Caco-2 (cell line): Measurements from ENCODE around the gene DPF3. TPM values are rescaled to one million over a fixed set of nuclear protein-coding genes. Genes with fewer than 3 reads are reported as not detected.

ENCODE experiments used
- BruUV-seq: library from RNA; stranded (reverse); fragments of 400-500 nt; replicated peaks from 2 replicates; lab custom pipeline; 2021; lab: Mats Ljungman, UMichigan
- CTCF ChIA-PET: fragments of 300-600 bp; sonication (Branson Sonifier 250); formaldehyde crosslinking; loops from one replicate; lab custom pipeline; 2022; ENCODE audit warnings: antibody characterized with exemption; lab: Charles Lee
- POLR2A ChIA-PET: fragments of 300-600 bp; sonication (Branson Sonifier 250); formaldehyde crosslinking; loops from one replicate; lab custom pipeline; 2022; ENCODE audit warnings: antibody characterized with exemption; lab: Charles Lee
- DNase-seq, 2 experiments: peaks; one replicate each; pipeline versions ENCODE4 v3.0.0 to v3.0.0-alpha.2; 2020 to 2022
- H3K27me3 ChIP-seq: replicated peaks from 2 replicates; pipeline ENCODE4 v1.6.0; 2011; ENCODE audit warnings: low read length; ENCODE audit not compliant: control insufficient read depth, insufficient read depth
- H3K36me3 ChIP-seq: 2 replicates; pipeline ENCODE4 v1.5.1; 2011; ENCODE audit warnings: low read length; ENCODE audit not compliant: control insufficient read depth, insufficient read depth
- H3K4me1 ChIP-seq: fragments of 250-450 bp; sonication (Bioruptor Pico); 2 replicates; pipeline ENCODE4 v1.5.1; 2020; ENCODE audit warnings: mild to moderate bottlenecking
- H3K4me3 ChIP-seq: 2 replicates; pipeline ENCODE4 v1.5.1; 2011; ENCODE audit warnings: low read depth, mild to moderate bottlenecking, control low read depth, low read length
- H3K9me3 ChIP-seq: fragments of 250-450 bp; sonication (Bioruptor Pico); 2 replicates; pipeline ENCODE4 v1.5.1; 2020; ENCODE audit warnings: mild to moderate bottlenecking, moderate library complexity
- H3K27ac Mint-ChIP-seq: one replicate; pipeline ENCODE4 v1.8.0; 2022; ENCODE audit warnings: mixed read lengths; ENCODE audit not compliant: unreplicated experiment
- H3K27me3 Mint-ChIP-seq: one replicate; pipeline ENCODE4 v1.8.0; 2022; ENCODE audit warnings: mixed read lengths; ENCODE audit not compliant: insufficient read depth, unreplicated experiment
- H3K36me3 Mint-ChIP-seq: one replicate; pipeline ENCODE4 v1.8.0; 2022; ENCODE audit warnings: mild to moderate bottlenecking, mixed read lengths; ENCODE audit not compliant: insufficient read depth, unreplicated experiment
- H3K4me1 Mint-ChIP-seq: one replicate; pipeline ENCODE4 v1.8.0; 2022; ENCODE audit warnings: low read depth, mixed read lengths; ENCODE audit not compliant: unreplicated experiment
- H3K4me3 Mint-ChIP-seq: one replicate; pipeline ENCODE4 v1.8.0; 2022; ENCODE audit warnings: mild to moderate bottlenecking, moderate library complexity, mixed read lengths; ENCODE audit not compliant: unreplicated experiment
- H3K9me3 Mint-ChIP-seq: one replicate; pipeline ENCODE4 v1.8.0; 2022; ENCODE audit warnings: mixed read lengths; ENCODE audit not compliant: unreplicated experiment
- CTCF ChIP-seq, 2 experiments: fragments of 200-600 bp in 1 of 2; IDR thresholded peaks; 1 replicate in 1 of 2; 2 replicates in 1 of 2; pipeline versions ENCODE4 v1.5.1 to v1.8.0; 2011 to 2022; ENCODE audit warnings: antibody characterized with exemption in 1 of 2, control low read depth in 1 of 2, inconsistent platforms in 1 of 2, low read depth in 1 of 2, low read length in 1 of 2, mild to moderate bottlenecking in 1 of 2, moderate library complexity in 1 of 2; ENCODE audit not compliant: insufficient read depth in 1 of 2, severe bottlenecking in 1 of 2, unreplicated experiment in 1 of 2
- intact Hi-C: fragments of 100-400 bp; cut with micrococcal nuclease; formaldehyde crosslinking; loops from one replicate; pipeline ENCODE4 v1.10.0; 2022; ENCODE audit not compliant: unreplicated experiment
- total RNA-seq: library from RNA; stranded (reverse); gene quantifications from 2 replicates; pipeline ENCODE4 v1.2.3, GENCODE V29; 2022

The DPF3 gene
- total RNA-seq, 1 experiment from 2014 or later = not detected

GRCh38 chr14:72692696-72693095 is 201.2 kb downstream of the DPF3 start:
- no peaks in the 10 kb centered on the region for H3K9me3 ChIP-seq
- BruUV-seq = no TSS peak
- peaks cover 14% of the 10 kb centered on the region for H3K27me3 Mint-ChIP-seq
- no peaks in the 10 kb centered on the region for H3K4me1 ChIP-seq
- H3K4me3 ChIP-seq = no peak overlapping the region
- H3K4me3 Mint-ChIP-seq = no peak overlapping the region
- H3K9me3 Mint-ChIP-seq = no peaks in the 10 kb centered on the region
- ChIA-PET CTCF (no interaction called here), POLR2A (no interaction called here)
- H3K27ac Mint-ChIP-seq = no peak overlapping the region
- intact Hi-C loops = no loop called here
- TF ChIP-seq CTCF (IDR thresholded peaks at IDR 0.05; ENCODE audit: insufficient read depth in 1 of 2, low read depth in 1 of 2, low read length in 1 of 2, severe bottlenecking in 1 of 2, unreplicated experiment in 1 of 2) = no peak
- no peaks in the 10 kb centered on the region for H3K27me3 ChIP-seq
- H3K36me3 ChIP-seq = no peaks in the 10 kb centered on the region
- no peak for DNase-seq
- H3K36me3 Mint-ChIP-seq = peaks cover 6% of the 10 kb centered on the region
- H3K4me1 Mint-ChIP-seq = no peaks in the 10 kb centered on the region

GRCh38 chr14:72690324-72690723 is 203.6 kb downstream of the DPF3 start:
- BruUV-seq = no TSS peak

GRCh38 chr14:72688990-72689671 is 204.8 kb downstream of the DPF3 start:
- H3K27me3 Mint-ChIP-seq = peaks cover 20% of the 10 kb centered on the region
- no peaks in the 10 kb centered on the region for H3K4me1 Mint-ChIP-seq
- ChIA-PET POLR2A (no interaction called here), CTCF (no interaction called here)
- Histone ChIP-seq H3K4me1 (no peaks in the 10 kb centered on the region), H3K36me3 (no peaks in the 10 kb centered on the region), H3K9me3 (no peaks in the 10 kb centered on the region), H3K27me3 (no peaks in the 10 kb centered on the region), H3K4me3 (no peak overlapping the region)
- DNase-seq = no peak
- peaks cover 6% of the 10 kb centered on the region for H3K36me3 Mint-ChIP-seq
- H3K9me3 Mint-ChIP-seq = no peaks in the 10 kb centered on the region
- no peak overlapping the region for H3K27ac Mint-ChIP-seq
- intact Hi-C loops = no loop called here
- H3K4me3 Mint-ChIP-seq = no peak overlapping the region
- no peak for TF ChIP-seq CTCF (IDR thresholded peaks at IDR 0.05; ENCODE audit: insufficient read depth in 1 of 2, low read depth in 1 of 2, low read length in 1 of 2, severe bottlenecking in 1 of 2, unreplicated experiment in 1 of 2)
- no TSS peak for BruUV-seq

More at GRCh38 chr14:72690324-72690723, 203.6 kb downstream of the DPF3 start:
- Histone ChIP-seq H3K4me1 (no peaks in the 10 kb centered on the region), H3K4me3 (no peak overlapping the region), H3K36me3 (no peaks in the 10 kb centered on the region), H3K27me3 (no peaks in the 10 kb centered on the region), H3K9me3 (no peaks in the 10 kb centered on the region)
- Mint-ChIP-seq H3K27ac (no peak overlapping the region), H3K4me3 (no peak overlapping the region), H3K27me3 (peaks cover 18% of the 10 kb centered on the region), H3K9me3 (no peaks in the 10 kb centered on the region), H3K4me1 (no peaks in the 10 kb centered on the region), H3K36me3 (peaks cover 6% of the 10 kb centered on the region)
- no peak for DNase-seq
- no peak for TF ChIP-seq CTCF (IDR thresholded peaks at IDR 0.05; ENCODE audit: insufficient read depth in 1 of 2, low read depth in 1 of 2, low read length in 1 of 2, severe bottlenecking in 1 of 2, unreplicated experiment in 1 of 2)
- ChIA-PET POLR2A (no interaction called here), CTCF (no interaction called here)
- intact Hi-C loops = no loop called here
